Psoas muscle (tissue), 8 donors: ENCODE measurements around the gene FAM168B. TPM values are rescaled to one million over a fixed set of nuclear protein-coding genes. Genes with fewer than 3 reads are reported as not detected.

ENCODE experiments used
- ATAC-seq, 4 donors: fragments of 200-7000 bp; cut with Tn5 transposase; one replicate each; pipeline ENCODE4 v1.9.1; 2020; ENCODE audit warnings: moderate library complexity in 3 of 4, mild to moderate bottlenecking in 2 of 4
- DNase-seq, 2 donors: peaks; one replicate each; pipeline ENCODE4 v3.0.0-alpha.2; 2020
- H3K27ac ChIP-seq: fragments of 200-600 bp; one replicate; pipeline ENCODE4 v1.8.0; 2022
- H3K27me3 ChIP-seq, 3 donors: fragments of 200-600 bp in 1 of 3; one replicate each; pipeline versions ENCODE4 v1.6.1 to v1.8.0; 2013 to 2022; ENCODE audit warnings: low read length in 2 of 3, mild to moderate bottlenecking in 2 of 3, moderate library complexity in 1 of 3; ENCODE audit not compliant: insufficient read depth in 3 of 3
- H3K36me3 ChIP-seq, 2 donors: fragments of 200-600 bp in 1 of 2; one replicate each; pipeline versions ENCODE4 v1.6.1 to v1.8.0; 2013 to 2022; ENCODE audit warnings: low read depth in 1 of 2, mild to moderate bottlenecking in 1 of 2, moderate library complexity in 1 of 2; ENCODE audit not compliant: insufficient read depth in 1 of 2
- H3K4me1 ChIP-seq: fragments of 200-600 bp; one replicate; pipeline ENCODE4 v1.8.0; 2022
- H3K4me3 ChIP-seq: fragments of 200-600 bp; one replicate; pipeline ENCODE4 v1.8.0; 2022; ENCODE audit warnings: mild to moderate bottlenecking
- H3K9me3 ChIP-seq: fragments of 200-600 bp; one replicate; pipeline ENCODE4 v1.8.0; 2022
- WGBS, 3 donors: extraction: QIAGEN DNeasy Blood & Tissue Kit; methylation state at CpG; one replicate each; pipeline versions ENCODE4 v1.1.6 to v1.1.7; 2013; 5-methylcytosine and 5-hydroxymethylcytosine counted together
- intact Hi-C, 2 donors: fragments of 100-400 bp; cut with DNase I; formaldehyde crosslinking; loops; one replicate each; pipeline versions ENCODE4 v1.11.0 to v1.14.2; 2022
- polyA plus RNA-seq, 3 donors: library from polyadenylated mRNA; stranded (reverse); fragments of 200-250 nt; gene quantifications; one replicate each; pipeline ENCODE4 v1.2.3, GENCODE V29; 2013
- total RNA-seq, 4 donors: library from RNA; stranded (reverse); fragmentation: NEBNext Ultra II Directional in 2 of 4; extraction: Animal tissue kit (Norgen Biotek cat#: 25700) in 2 of 4; gene quantifications; one replicate each; pipeline versions ENCODE4 v1.2.1 to v1.2.4, GENCODE V29; 2021 to 2023
- TF ChIP-seq, protein P1 (sequence below): fragments of 200-600 bp; IDR thresholded peaks from one replicate; pipeline ENCODE4 v1.8.0; 2022; ENCODE audit warnings: antibody characterized with exemption
- donor health status: healthy with polysubstance abuse.
- donor health status: DM: no; HTN: no; CAD: no; lungs with moderate emphysema.
- donor health status: Bipolar disorder and iron deficiency.
- donor health status: healthy.
- donor health status: DM: yes; HTN: yes; CAD: no.
- donor health status: DM: no; HTN: no; CAD: no.
- donor health status: DM: no; HTN: no; CAD: no.
- donor health status: DM: yes; HTN: yes; CAD: no.

Gene FAM168B
- total and polyA plus RNA-seq, 7 donors = 39.2 to 155 (median 98.8) TPM

DNA sequence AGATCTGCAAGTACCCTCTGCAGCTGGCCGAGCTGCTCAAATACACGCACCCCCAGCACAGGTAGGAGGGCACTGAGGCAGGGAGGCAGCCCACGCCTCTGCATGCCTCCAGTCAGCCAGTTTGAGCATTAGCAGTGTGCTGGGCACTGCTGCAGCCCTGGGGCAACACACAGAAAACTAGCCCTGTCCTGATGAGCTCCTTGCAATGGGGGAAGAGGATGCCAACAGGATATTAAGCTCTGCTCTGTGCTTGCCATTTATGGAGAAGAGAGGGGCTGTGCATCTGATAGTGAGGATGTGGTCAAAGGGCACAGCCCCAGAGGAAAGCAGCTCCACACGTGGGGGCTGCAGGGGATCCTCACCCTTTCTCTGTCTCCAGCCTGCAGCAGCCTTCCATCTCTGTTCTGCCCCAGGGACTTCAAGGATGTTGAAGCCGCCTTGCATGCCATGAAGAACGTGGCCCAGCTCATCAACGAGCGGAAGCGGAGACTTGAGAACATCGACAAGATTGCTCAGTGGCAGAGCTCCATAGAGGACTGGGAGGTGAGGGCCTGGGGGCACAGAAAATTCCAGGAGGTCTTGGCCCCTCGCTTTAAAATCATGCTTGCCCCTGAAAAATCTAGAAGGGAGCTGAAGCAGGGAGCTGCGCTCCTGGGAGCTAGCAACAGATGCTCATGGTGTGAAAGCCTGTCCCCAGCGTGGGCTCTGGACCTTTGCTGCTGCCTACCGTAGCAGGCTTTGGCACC is 51.7 kb downstream of the FAM168B start:
- TF ChIP-seq, protein P1, sequence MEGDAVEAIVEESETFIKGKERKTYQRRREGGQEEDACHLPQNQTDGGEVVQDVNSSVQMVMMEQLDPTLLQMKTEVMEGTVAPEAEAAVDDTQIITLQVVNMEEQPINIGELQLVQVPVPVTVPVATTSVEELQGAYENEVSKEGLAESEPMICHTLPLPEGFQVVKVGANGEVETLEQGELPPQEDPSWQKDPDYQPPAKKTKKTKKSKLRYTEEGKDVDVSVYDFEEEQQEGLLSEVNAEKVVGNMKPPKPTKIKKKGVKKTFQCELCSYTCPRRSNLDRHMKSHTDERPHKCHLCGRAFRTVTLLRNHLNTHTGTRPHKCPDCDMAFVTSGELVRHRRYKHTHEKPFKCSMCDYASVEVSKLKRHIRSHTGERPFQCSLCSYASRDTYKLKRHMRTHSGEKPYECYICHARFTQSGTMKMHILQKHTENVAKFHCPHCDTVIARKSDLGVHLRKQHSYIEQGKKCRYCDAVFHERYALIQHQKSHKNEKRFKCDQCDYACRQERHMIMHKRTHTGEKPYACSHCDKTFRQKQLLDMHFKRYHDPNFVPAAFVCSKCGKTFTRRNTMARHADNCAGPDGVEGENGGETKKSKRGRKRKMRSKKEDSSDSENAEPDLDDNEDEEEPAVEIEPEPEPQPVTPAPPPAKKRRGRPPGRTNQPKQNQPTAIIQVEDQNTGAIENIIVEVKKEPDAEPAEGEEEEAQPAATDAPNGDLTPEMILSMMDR = no peak
- Histone ChIP-seq H3K36me3 (peaks cover 0 to 8% of the 10 kb centered on the region in 2 donors), H3K4me3 (no peak overlapping the region), H3K27me3 (no peaks in the 10 kb centered on the region), H3K27ac (no peak overlapping the region), H3K9me3 (no peaks in the 10 kb centered on the region), H3K4me1 (peaks cover 16% of the 10 kb centered on the region)
- 83 to 90% (median 87%) methylated on average over 14 of the region's 14 CpGs for WGBS, 3 donors
- ATAC-seq (no peak), DNase-seq (no peak)
- intact Hi-C loops = no loop called here

DNA sequence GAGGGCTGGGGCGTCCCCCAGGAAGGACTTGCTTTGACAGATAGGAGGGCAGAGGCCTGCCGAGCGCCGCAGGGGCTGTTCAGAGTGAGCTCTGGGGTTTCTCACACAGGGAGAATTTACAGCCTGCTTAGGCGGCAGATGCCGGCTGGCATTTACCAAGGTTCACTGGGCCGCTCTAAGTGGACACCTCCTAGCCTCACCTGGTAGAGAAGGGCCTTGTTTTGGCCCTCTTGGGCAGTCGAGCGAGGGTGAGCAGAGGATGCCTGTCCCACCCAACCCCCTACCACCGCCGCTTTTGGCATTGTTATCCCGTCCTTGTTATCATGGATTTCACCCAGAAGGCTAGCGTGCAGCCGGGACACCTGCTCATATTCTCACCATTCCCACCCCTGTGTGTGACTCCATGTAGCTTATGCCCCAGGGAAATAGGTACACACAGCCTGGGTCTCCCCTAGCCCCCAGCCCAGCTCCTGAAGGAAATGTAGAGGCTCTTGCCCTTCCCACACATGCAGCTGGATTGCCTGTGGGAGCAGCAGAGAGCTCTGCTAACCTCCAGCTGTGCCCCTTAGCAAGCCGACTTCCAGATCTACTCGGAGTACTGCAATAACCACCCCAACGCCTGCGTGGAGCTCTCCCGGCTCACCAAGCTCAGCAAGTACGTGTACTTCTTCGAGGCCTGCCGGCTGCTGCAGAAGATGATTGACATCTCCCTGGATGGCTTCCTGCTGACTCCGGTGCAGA is 52.4 kb downstream of the FAM168B start:
- peak in 3 of 4 donors; percentile 11 to 55 (median 19) for ATAC-seq
- Histone ChIP-seq H3K27ac (no peak overlapping the region), H3K27me3 (peaks cover 0 to 2% (median 0%) of the 10 kb centered on the region in 3 donors), H3K9me3 (no peaks in the 10 kb centered on the region), H3K4me1 (peaks cover 8% of the 10 kb centered on the region), H3K36me3 (peaks cover 0 to 8% of the 10 kb centered on the region in 2 donors), H3K4me3 (no peak overlapping the region)
- TF ChIP-seq, protein P1 = no peak
- WGBS, 3 donors = 62 to 67% (median 66%) methylated on average over 22 to 23 of the region's 23 CpGs
- no peak for DNase-seq
- intact Hi-C loops = no loop called here

DNA sequence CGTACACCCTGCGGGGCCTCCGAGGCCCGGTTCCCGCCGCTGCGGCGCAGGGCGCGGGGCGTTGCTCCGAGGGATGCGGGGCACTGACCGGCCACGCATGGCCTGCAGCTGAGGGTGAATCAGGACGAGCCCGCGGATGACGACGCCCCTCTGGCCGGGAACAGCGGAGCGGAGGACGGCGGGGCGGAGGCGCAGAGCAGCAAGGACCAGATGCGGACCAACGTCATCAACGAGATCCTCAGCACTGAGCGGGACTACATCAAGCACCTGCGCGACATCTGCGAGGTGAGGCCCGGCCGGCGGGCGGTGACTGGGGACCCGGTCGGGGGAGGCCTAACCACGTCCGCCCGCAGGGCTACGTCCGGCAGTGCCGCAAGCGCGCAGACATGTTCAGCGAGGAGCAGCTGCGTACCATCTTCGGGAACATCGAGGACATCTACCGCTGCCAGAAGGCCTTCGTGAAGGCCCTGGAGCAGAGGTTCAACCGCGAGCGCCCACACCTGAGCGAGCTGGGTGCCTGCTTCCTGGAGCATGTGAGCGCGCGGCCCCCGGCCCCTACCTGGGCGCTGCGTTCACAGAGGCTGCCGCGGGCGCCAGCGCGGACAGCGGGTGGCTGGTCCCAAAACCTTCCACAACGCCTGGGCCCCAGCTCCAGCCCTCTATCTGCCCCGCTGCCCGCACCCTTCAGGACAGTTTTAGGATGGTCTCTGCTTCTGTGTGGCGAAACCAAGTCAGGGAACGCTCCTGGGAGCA is 53.2 kb downstream of the FAM168B start:
- no peak overlapping the region for H3K4me3 ChIP-seq
- no peak for DNase-seq
- peaks cover 0 to 3% (median 0%) of the 10 kb centered on the region in 3 donors for H3K27me3 ChIP-seq
- intact Hi-C loops = no loop called here
- peaks cover 0 to 8% of the 10 kb centered on the region in 2 donors for H3K36me3 ChIP-seq
- ATAC-seq = no peak
- no peaks in the 10 kb centered on the region for H3K9me3 ChIP-seq
- WGBS, 3 donors = 50 to 63% (median 58%) methylated on average over 72 to 75 of the region's 75 CpGs
- H3K4me1 ChIP-seq = peaks cover 5% of the 10 kb centered on the region
- no peak overlapping the region for H3K27ac ChIP-seq
- TF ChIP-seq, protein P1 = no peak

DNA sequence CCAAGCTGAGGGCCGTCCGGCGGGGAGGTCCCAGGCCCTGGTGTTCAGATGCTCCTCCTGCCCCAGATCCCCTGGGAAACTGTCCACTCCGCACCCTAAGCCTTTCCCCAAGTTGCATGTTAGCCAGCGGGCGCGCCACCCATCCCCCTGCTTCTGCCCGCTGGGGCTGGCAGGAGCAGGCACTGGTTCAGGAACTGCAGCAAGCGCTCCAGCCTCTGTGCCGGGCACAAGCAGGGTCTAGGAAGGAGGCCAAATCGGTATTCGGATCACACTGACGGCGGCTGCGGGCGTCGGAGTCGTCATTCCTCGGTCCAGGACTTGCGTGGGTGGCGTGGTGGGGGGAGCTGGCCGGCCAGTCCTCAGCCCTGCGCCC is 53.7 kb downstream of the FAM168B start:
- Histone ChIP-seq H3K27me3 (peaks cover 0 to 3% (median 0%) of the 10 kb centered on the region in 3 donors), H3K36me3 (peaks cover 0 to 5% of the 10 kb centered on the region in 2 donors), H3K27ac (no peak overlapping the region), H3K4me1 (peaks cover 5% of the 10 kb centered on the region), H3K9me3 (no peaks in the 10 kb centered on the region), H3K4me3 (no peak overlapping the region)
- ATAC-seq (peak in 3 of 4 donors; percentile 29 to 45 (median 33)), DNase-seq (peak in 1 of 2 donors; percentile 60)
- 62 to 79% (median 66%) methylated on average over 23 of the region's 23 CpGs for WGBS, 3 donors
- TF ChIP-seq, protein P1 = no peak
- intact Hi-C loops = no loop called here
